ENCODE data around the gene AVL9.

DNA sequence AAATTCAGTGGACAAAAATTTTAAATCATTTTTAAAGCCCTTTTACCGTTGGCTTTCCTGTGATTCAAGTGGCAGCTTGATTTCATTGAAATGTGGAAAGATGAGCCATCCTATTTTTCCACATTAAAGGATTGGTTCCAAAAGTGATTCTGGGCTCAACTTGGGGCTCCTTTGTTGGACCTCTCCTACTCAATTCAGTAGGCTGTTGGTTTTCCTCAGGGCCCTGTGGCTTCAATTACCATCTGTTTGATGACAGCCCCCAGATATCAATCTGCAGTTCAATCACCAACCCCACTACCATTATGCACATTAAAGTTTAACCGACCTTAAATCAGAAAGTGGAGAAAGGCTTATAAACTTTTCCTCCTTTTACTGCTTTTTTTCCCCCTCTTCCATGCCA, 47.3 kb downstream of the AVL9 start:
- TF ChIP-seq, protein P1, sequence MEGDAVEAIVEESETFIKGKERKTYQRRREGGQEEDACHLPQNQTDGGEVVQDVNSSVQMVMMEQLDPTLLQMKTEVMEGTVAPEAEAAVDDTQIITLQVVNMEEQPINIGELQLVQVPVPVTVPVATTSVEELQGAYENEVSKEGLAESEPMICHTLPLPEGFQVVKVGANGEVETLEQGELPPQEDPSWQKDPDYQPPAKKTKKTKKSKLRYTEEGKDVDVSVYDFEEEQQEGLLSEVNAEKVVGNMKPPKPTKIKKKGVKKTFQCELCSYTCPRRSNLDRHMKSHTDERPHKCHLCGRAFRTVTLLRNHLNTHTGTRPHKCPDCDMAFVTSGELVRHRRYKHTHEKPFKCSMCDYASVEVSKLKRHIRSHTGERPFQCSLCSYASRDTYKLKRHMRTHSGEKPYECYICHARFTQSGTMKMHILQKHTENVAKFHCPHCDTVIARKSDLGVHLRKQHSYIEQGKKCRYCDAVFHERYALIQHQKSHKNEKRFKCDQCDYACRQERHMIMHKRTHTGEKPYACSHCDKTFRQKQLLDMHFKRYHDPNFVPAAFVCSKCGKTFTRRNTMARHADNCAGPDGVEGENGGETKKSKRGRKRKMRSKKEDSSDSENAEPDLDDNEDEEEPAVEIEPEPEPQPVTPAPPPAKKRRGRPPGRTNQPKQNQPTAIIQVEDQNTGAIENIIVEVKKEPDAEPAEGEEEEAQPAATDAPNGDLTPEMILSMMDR (IDR thresholded peaks at IDR 0.05): no peak
- no peak for TF ChIP-seq POLR2A (IDR thresholded peaks at IDR 0.05)

Measured in vagina (tissue), 2 donors.